Measurements from ENCODE around the gene PRSS33. TPM values are rescaled to one million over a fixed set of nuclear protein-coding genes. Genes with fewer than 3 reads are reported as not detected.

PRSS33 gene
- total and polyA plus RNA-seq, 8 donors, result 0.13 to 0.75 (median 0.25) TPM; not detected in 2

DNA sequence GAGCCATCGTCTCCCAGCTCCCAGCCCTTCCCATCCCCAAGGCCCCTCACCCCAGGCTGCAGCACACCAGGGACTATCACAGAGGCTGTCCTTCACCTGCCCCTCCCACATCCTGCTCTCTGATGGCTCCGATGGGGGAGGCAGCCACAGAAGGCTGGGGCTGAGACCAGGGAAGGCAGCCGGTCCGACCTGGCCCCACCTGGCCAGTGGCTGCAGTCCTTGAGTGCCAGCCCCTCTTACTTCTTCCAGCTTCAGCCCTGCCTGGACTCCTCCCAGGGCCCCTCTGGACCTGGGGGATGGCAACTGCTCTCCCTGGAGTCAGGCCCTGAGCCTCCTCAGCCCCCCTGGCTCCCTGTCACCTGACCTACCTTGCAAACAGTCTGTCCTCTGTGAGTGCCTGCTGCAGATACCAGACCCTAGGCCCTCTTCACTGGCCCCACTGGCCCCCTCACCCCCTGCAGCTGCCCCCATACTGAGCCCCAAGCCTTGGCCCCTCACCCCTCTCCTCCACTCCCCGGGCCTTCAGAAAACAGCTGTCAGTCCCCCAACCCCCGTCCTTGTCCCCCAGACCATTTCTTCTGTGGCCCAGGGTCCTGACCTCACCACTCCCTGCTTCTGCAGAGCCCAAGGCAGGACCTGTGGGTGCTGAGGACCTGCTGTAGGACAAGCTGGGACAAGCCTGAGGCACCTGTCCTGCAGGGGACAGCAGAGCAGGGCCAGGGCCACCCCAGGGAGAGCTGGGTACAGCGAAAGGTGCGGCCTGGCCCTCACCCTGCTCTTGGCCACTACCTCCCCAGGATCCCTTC is 47.5 kb downstream of the PRSS33 start:
- no peaks in the 10 kb centered on the region for H3K36me3 ChIP-seq
- H3K27me3 ChIP-seq, result peaks cover 0 to 20% of the 10 kb centered on the region in 2 donors
- intact Hi-C loops (cut with DNase I), result no loop called here
- no peaks in the 10 kb centered on the region for H3K4me1 ChIP-seq
- no peak overlapping the region for H3K27ac ChIP-seq
- peak in 1 of 4 donors; percentile 34 for DNase-seq
- TF ChIP-seq, protein P1, sequence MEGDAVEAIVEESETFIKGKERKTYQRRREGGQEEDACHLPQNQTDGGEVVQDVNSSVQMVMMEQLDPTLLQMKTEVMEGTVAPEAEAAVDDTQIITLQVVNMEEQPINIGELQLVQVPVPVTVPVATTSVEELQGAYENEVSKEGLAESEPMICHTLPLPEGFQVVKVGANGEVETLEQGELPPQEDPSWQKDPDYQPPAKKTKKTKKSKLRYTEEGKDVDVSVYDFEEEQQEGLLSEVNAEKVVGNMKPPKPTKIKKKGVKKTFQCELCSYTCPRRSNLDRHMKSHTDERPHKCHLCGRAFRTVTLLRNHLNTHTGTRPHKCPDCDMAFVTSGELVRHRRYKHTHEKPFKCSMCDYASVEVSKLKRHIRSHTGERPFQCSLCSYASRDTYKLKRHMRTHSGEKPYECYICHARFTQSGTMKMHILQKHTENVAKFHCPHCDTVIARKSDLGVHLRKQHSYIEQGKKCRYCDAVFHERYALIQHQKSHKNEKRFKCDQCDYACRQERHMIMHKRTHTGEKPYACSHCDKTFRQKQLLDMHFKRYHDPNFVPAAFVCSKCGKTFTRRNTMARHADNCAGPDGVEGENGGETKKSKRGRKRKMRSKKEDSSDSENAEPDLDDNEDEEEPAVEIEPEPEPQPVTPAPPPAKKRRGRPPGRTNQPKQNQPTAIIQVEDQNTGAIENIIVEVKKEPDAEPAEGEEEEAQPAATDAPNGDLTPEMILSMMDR (IDR thresholded peaks at IDR 0.05), result no peak
- ATAC-seq, result no peak
- no peak overlapping the region for H3K4me3 ChIP-seq
- no peaks in the 10 kb centered on the region for H3K9me3 ChIP-seq

DNA sequence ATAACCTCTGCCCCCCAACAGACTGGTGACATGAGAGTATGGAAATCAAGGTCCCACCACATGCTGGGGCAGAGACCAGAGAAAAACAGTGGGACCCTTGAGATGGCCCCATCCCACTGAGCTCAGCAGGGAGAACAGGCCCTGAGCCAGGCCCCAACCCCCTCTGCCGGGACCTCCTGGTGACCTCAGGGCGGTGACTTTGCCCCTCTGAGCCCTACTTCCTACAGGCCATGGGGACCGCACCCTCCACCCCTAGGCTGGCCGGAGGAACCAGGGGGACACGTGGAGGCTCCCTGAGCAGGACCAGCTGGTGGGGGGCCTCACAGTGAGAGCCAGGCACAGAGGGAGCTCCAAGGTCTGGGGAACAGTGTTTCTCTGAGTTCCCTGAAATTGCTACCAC is 48.7 kb downstream of the PRSS33 start:
- TF ChIP-seq, protein P1 (IDR thresholded peaks at IDR 0.05), result no peak
- H3K27ac ChIP-seq, result no peak overlapping the region
- no peaks in the 10 kb centered on the region for H3K36me3 ChIP-seq
- peaks cover 0 to 20% of the 10 kb centered on the region in 2 donors for H3K27me3 ChIP-seq
- H3K4me1 ChIP-seq, result no peaks in the 10 kb centered on the region
- no peaks in the 10 kb centered on the region for H3K9me3 ChIP-seq
- H3K4me3 ChIP-seq, result no peak overlapping the region
- intact Hi-C loops (cut with DNase I), result no loop called here
- ATAC-seq, result no peak
- DNase-seq, result peak in 1 of 4 donors; percentile 49

DNA sequence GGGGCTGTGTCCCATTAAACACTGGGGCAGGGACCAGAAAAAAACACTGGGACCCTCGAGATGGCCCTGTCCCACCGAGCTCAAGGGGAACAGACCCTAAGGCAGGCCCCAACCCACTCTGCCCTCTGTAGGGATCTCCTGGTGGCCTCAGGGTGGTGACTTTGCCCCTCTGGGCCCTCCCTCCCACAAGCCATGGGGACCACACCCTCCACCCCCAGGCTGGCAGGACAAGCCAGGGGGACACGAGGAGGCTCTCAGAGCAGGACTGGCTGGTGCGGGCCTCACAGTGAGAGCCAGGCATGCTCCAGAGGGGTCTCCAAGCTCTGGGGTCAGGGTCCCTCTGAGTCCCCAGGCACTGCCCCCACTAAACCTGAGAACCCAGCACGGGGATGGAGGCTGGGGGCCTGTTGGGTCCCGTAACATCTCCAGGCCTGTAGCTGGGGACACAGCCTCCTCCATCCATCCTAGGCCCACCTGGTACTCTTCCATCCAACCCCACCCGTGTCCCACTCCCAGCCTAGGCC is 49.4 kb downstream of the PRSS33 start:
- Histone ChIP-seq H3K4me3 (no peak overlapping the region), H3K27ac (no peak overlapping the region)
- TF ChIP-seq, protein P1 (IDR thresholded peaks at IDR 0.05), result no peak

DNA sequence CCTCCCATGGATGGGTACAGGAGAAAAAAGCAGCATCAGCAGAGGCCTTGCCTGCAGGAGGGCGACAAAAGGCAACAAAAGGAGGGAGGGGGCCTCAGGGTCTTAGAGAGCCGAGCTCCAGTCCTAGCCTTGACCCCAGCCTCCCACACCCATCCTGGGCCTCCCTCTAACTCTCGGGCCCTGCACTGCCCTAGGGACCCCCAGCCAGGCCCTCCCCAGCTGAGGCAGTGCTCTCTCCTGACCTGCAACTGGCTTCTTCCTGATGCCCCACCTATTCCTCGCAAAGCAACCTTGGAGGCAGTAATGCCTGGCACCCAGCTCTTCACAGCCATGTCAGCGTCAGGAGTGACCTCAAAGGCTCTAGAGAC is 50.1 kb downstream of the PRSS33 start:
- DNase-seq (peak in 1 of 4 donors; percentile 41), ATAC-seq (no peak)
- TF ChIP-seq, protein P1 (IDR thresholded peaks at IDR 0.05), result no peak
- H3K9me3 ChIP-seq, result no peaks in the 10 kb centered on the region
- no peak overlapping the region for H3K27ac ChIP-seq
- peaks cover 0 to 20% of the 10 kb centered on the region in 2 donors for H3K27me3 ChIP-seq
- H3K4me3 ChIP-seq, result no peak overlapping the region
- intact Hi-C loops (cut with DNase I), result no loop called here
- no peaks in the 10 kb centered on the region for H3K36me3 ChIP-seq
- H3K4me1 ChIP-seq, result no peaks in the 10 kb centered on the region

More for the DNA sequence above, 49.4 kb downstream of the PRSS33 start:
- Histone ChIP-seq H3K27me3 (peaks cover 0 to 20% of the 10 kb centered on the region in 2 donors), H3K36me3 (no peaks in the 10 kb centered on the region), H3K9me3 (no peaks in the 10 kb centered on the region), H3K4me1 (no peaks in the 10 kb centered on the region)
- DNase-seq, result peak in 1 of 4 donors; percentile 44
- intact Hi-C loops (cut with DNase I), result no loop called here
- no peak for ATAC-seq

DNA sequence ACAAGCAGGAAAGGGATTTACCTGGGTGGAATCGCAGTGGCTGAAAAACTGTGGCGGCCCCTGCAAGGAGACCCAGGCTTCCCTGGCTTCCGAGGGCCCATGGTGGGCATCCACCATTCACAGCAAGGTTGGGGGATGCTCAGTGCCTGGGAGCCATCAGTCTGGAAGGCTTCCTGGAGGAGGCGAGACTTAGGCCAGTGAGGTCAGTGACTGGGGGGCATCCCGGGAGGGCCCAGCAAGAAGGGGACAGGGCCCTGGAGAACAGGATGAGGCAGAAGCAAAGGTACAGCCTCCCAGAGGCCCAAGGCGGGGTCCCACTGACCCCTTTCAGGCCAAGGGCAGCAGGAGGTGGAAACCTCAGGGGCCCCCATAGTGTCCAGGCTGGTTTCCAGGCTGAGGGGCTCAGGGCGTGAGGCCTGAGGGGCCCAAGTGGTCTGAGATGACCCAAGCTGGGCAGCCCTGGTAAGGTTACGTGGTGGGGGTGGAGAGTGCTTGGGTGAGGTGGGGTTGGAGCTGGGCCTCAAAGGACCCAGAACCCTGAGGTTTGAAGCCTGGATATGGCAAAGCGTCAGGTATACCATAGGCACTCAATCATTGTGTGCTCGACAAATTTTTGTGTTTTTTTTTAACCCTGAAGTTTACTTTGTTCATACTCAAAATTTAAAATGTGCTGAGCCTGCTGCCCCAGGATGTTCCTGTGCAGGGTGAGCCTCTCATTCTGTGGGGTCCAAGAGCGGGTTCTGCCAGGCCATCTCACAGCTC is 50.7 kb downstream of the PRSS33 start:
- no peak overlapping the region for H3K27ac ChIP-seq
- H3K9me3 ChIP-seq, result no peaks in the 10 kb centered on the region
- ATAC-seq (no peak), DNase-seq (peak in 1 of 4 donors; percentile 25)
- H3K27me3 ChIP-seq, result peaks cover 0 to 20% of the 10 kb centered on the region in 2 donors
- H3K4me3 ChIP-seq, result no peak overlapping the region
- TF ChIP-seq, protein P1 (IDR thresholded peaks at IDR 0.05), result no peak
- H3K36me3 ChIP-seq, result no peaks in the 10 kb centered on the region
- intact Hi-C loops (cut with DNase I), result no loop called here
- no peaks in the 10 kb centered on the region for H3K4me1 ChIP-seq

All from left lung (tissue), 10 donors.